22Rv1 (cell line): Measurements from ENCODE around the gene EFCAB5.

Experiments used
- ZFX ChIP-seq: fragments of 450-650 bp; IDR thresholded peaks from 2 replicates; pipeline ENCODE4 v1.6.1; 2017; ENCODE audit warnings: antibody characterized with exemption, borderline replicate concordance
- TF ChIP-seq, protein P1 (sequence below): fragments of 450-650 bp; IDR thresholded peaks from 2 replicates; pipeline ENCODE4 v1.5.1; 2017; ENCODE audit warnings: mild to moderate bottlenecking

GRCh38 chr17:30104575-30105339, 163.3 kb downstream of the EFCAB5 start:
- TF ChIP-seq, protein P1, sequence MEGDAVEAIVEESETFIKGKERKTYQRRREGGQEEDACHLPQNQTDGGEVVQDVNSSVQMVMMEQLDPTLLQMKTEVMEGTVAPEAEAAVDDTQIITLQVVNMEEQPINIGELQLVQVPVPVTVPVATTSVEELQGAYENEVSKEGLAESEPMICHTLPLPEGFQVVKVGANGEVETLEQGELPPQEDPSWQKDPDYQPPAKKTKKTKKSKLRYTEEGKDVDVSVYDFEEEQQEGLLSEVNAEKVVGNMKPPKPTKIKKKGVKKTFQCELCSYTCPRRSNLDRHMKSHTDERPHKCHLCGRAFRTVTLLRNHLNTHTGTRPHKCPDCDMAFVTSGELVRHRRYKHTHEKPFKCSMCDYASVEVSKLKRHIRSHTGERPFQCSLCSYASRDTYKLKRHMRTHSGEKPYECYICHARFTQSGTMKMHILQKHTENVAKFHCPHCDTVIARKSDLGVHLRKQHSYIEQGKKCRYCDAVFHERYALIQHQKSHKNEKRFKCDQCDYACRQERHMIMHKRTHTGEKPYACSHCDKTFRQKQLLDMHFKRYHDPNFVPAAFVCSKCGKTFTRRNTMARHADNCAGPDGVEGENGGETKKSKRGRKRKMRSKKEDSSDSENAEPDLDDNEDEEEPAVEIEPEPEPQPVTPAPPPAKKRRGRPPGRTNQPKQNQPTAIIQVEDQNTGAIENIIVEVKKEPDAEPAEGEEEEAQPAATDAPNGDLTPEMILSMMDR: peak; percentile 95
- no peak for TF ChIP-seq ZFX
